Dedifferentiated amniotic fluid mesenchymal stem cell (primary cell): ENCODE results near the gene GASK1B.

Source experiments
- DNase-seq: peaks from one replicate; pipeline ENCODE4 v3.0.0-alpha.2; 2016; ENCODE audit errors: extremely low spot score

Gene GASK1B

GRCh38 chr4:158186815-158187214 lies 14.0 kb upstream of the GASK1B start:
- no peak for DNase-seq

GRCh38 chr4:158182736-158183135 lies 9.9 kb upstream of the GASK1B start:
- no peak for DNase-seq

- no peak for DNase-seq
Observed at GRCh38 chr4:158181906-158182305, 9.1 kb upstream of the GASK1B start.

- DNase-seq: no peak
Observed at GRCh38 chr4:158179465-158179864, 6.6 kb upstream of the GASK1B start.

GRCh38 chr4:158176776-158177175 lies 4.0 kb upstream of the GASK1B start:
- no peak for DNase-seq

GRCh38 chr4:158176108-158176507 lies 3.3 kb upstream of the GASK1B start:
- DNase-seq: no peak

GRCh38 chr4:158170691-158171561 lies 1.9 kb downstream of the GASK1B start:
- DNase-seq: no peak

- no peak for DNase-seq
Observed at GRCh38 chr4:158169931-158170690, 2.7 kb downstream of the GASK1B start.

GRCh38 chr4:158169506-158169905 lies 3.3 kb downstream of the GASK1B start:
- DNase-seq: no peak

GRCh38 chr4:158168606-158169005 lies 4.2 kb downstream of the GASK1B start:
- DNase-seq: no peak

GRCh38 chr4:158166701-158167100 lies 6.1 kb downstream of the GASK1B start:
- DNase-seq: no peak

GRCh38 chr4:158164768-158165213 lies 8.0 kb downstream of the GASK1B start:
- no peak for DNase-seq

- DNase-seq: no peak
Observed at GRCh38 chr4:158163941-158164767, 8.7 kb downstream of the GASK1B start.

GRCh38 chr4:158162631-158163030 lies 10.2 kb downstream of the GASK1B start:
- DNase-seq: no peak

GRCh38 chr4:158161551-158162354 lies 11.1 kb downstream of the GASK1B start:
- DNase-seq: peak; percentile 61

GRCh38 chr4:158159718-158160094 lies 13.1 kb downstream of the GASK1B start:
- no peak for DNase-seq

- no peak for DNase-seq
Observed at GRCh38 chr4:158159054-158159717, 13.6 kb downstream of the GASK1B start.

- DNase-seq: no peak
Observed at GRCh38 chr4:158157412-158157811, 15.4 kb downstream of the GASK1B start.

- no peak for DNase-seq
Observed at GRCh38 chr4:158155656-158156356, 17.0 kb downstream of the GASK1B start.

- DNase-seq: no peak
Observed at GRCh38 chr4:158147151-158147550, 25.7 kb downstream of the GASK1B start.
